ENCODE results near the gene CKS2.

CKS2 gene

DNA sequence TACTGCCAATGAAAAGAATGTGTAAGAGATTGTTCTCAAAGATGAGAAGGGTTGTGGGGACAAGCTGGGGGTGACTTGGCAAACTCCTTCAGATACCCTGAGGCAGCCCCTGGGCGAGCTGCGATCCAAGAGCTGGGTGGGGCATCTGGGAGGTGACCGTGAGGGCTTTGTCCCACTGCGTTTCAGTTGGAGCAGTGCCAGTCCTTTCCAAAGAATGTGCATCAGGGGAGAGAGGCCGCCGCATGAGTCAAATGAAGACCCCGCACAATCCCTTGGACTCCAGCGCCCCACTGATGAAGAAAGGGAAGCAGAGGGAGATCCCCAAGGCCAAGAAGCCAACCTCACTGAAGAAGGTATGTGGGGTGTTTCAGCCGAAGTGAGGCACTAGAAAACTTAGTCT lies 35.7 kb downstream of the CKS2 start:
- in situ Hi-C loops (cut with MboI; ENCODE audit: low sequenced_read_pairs, unreplicated experiment) = no loop called here
- TF ChIP-seq, protein P1, sequence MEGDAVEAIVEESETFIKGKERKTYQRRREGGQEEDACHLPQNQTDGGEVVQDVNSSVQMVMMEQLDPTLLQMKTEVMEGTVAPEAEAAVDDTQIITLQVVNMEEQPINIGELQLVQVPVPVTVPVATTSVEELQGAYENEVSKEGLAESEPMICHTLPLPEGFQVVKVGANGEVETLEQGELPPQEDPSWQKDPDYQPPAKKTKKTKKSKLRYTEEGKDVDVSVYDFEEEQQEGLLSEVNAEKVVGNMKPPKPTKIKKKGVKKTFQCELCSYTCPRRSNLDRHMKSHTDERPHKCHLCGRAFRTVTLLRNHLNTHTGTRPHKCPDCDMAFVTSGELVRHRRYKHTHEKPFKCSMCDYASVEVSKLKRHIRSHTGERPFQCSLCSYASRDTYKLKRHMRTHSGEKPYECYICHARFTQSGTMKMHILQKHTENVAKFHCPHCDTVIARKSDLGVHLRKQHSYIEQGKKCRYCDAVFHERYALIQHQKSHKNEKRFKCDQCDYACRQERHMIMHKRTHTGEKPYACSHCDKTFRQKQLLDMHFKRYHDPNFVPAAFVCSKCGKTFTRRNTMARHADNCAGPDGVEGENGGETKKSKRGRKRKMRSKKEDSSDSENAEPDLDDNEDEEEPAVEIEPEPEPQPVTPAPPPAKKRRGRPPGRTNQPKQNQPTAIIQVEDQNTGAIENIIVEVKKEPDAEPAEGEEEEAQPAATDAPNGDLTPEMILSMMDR (IDR thresholded peaks at IDR 0.05; ENCODE audit: borderline replicate concordance, control extremely low read depth, extremely low read depth, insufficient read depth, missing control alignments) = no peak
- DNase-seq (ENCODE audit: low spot score) = no peak

DNA sequence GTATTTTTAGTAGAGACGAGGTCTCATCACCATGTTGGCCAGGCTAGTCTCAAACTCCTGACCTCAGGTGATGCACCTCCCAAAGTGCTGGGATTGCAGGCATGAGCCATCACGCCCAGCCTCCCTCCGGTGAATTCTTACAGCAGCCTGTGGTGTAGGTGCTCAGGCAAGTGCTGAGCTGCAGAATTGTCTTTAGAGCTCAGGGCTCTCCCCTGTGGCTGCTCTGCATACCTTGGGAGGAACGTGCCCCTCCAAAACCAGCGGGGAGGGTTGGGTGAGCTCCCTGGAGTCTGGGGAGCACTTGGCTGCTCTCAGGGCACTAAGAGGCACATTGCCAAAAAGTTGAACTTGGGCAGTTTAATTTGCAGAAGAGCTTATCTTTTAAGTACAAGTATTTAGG lies 36.7 kb downstream of the CKS2 start:
- no peak for DNase-seq (ENCODE audit: low spot score)
- in situ Hi-C loops (cut with MboI; ENCODE audit: low sequenced_read_pairs, unreplicated experiment) = no loop called here
- TF ChIP-seq, protein P1 (IDR thresholded peaks at IDR 0.05; ENCODE audit: borderline replicate concordance, control extremely low read depth, extremely low read depth, insufficient read depth, missing control alignments) = no peak

DNA sequence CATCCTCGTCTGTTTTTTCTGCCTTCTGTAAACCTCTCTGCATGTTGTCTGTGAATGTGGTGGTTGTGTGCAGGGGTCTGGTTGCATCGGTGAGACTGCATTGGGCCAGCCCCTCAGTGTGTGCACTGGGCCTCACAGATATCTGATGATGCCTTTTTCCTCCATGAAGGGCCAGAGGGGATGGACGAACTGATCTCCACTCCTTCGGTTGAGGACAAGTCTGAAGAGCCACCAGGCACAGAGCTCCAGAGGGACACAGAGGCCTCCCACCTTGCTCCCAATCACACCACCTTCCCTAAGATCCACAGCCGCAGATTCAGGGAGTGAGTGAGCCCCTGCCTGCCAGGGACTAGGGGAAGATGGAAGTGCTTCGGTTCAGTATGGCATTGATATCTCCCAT lies 38.6 kb downstream of the CKS2 start:
- TF ChIP-seq, protein P1 (IDR thresholded peaks at IDR 0.05; ENCODE audit: borderline replicate concordance, control extremely low read depth, extremely low read depth, insufficient read depth, missing control alignments) = no peak
- DNase-seq (ENCODE audit: low spot score) = no peak
- in situ Hi-C loops (cut with MboI; ENCODE audit: low sequenced_read_pairs, unreplicated experiment) = no loop called here

DNA sequence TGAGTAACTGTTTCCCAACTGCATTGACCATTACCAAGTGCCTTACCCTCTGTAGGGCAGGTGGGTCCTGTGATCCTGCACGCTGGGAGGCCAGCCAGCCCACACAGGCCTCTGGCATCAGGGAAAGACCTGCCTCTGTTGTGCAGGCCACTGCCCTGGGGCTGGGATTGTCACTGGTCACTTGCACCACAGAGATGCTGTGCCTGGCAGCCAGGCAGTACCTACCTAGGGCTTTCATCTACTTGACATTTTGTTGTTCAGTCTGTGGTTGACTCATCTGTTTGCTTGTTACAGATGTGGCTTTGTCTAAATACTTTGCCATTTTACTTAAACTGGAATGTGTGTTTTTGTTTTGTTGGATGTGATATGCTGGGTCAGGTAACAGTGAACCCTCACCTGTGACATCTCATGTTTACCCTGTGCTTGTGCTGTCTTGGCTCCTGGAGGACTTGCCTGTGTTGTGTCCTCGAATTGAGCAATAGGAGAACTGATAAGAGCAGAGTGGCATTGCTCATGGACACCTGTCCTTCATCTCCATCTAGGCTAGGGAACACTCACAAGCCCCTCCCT lies 40.1 kb downstream of the CKS2 start:
- DNase-seq (ENCODE audit: low spot score) = no peak
- in situ Hi-C loops (cut with MboI; ENCODE audit: low sequenced_read_pairs, unreplicated experiment) = no loop called here
- TF ChIP-seq, protein P1 (IDR thresholded peaks at IDR 0.05; ENCODE audit: borderline replicate concordance, control extremely low read depth, extremely low read depth, insufficient read depth, missing control alignments) = no peak

DNA sequence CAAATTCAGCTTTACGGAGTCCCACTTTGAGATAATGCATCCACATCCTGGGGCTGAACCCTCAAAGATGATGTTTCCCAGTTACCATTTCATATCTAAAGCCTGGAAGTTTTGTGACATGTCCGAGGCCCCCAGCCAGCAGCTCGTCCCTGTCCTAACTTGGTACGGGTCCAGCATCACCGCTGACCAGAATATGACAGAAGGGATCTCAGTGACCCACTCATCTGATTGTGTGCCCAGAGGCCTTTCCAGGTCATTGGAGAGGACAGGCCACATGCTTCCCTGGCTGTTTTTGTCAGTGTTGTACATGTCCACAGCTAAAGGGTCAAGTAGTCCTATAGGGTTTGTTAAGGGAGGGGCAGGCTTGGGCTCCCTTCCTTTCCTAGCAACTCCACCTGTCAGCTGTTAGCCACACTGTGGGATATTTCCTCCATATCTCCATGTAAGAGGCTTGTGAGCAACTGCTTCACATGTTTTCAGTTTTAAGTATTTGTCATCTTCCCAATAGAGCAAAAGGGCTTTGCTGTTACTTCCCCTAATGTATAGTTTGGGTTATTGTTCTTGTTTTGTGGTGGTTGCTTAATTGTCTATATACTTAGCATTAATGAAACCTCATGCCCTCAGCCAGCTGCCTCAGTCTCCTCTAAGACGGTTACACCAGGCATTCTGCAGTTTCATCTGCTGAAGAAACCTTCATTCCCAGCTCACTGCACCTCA lies 40.7 kb downstream of the CKS2 start:
- no peak for DNase-seq (ENCODE audit: low spot score)
- in situ Hi-C loops (cut with MboI; ENCODE audit: low sequenced_read_pairs, unreplicated experiment) = no loop called here
- TF ChIP-seq, protein P1 (IDR thresholded peaks at IDR 0.05; ENCODE audit: borderline replicate concordance, control extremely low read depth, extremely low read depth, insufficient read depth, missing control alignments) = no peak

DNA sequence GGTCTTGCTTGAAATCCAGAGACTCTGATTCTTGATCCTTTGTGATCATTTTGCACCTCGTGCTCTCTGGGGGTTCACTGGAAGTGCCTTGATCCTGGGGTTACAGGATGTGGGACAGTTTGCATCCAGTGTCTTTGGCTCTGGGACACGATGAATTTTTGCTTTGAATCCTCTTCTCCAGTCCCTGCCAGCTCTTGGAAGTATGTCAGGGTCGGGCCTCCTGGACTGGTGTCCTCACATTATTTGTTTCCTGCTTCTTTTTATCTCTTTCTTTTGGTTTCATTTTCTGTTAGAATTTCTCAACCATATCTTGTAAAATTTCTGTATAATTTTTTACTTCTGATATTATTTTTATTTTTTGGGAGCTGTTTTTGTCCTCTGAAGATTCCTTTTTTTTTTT lies 41.5 kb downstream of the CKS2 start:
- TF ChIP-seq, protein P1 (IDR thresholded peaks at IDR 0.05; ENCODE audit: borderline replicate concordance, control extremely low read depth, extremely low read depth, insufficient read depth, missing control alignments) = no peak
- DNase-seq (ENCODE audit: low spot score) = no peak
- in situ Hi-C loops (cut with MboI; ENCODE audit: low sequenced_read_pairs, unreplicated experiment) = no loop called here
